Uterus (tissue), 2 donors: ENCODE results near the gene HCRTR1.
A peak's percentile ranks its signal among the peaks of the same experiment; 100 is the strongest.

Source experiments
- CTCF ChIP-seq, 4 experiments: fragments of 200-600 bp in 2 of 4; fragments of 450-650 bp in 2 of 4; sonication (generic) in 2 of 4; IDR thresholded peaks; one replicate each; pipeline ENCODE4 v1.5.1; 2016 to 2019; ENCODE audit warnings: antibody characterized with exemption in 4 of 4, mild to moderate bottlenecking in 2 of 4, moderate library complexity in 1 of 4
- POLR2A ChIP-seq, 2 donors: fragments of 450-650 bp; IDR thresholded peaks; one replicate each; pipeline ENCODE4 v1.6.1; 2016; ENCODE audit warnings: antibody characterized with exemption in 2 of 2, mild to moderate bottlenecking in 1 of 2, moderate library complexity in 1 of 2

- TF ChIP-seq CTCF (IDR thresholded peaks at IDR 0.05) (no peak), POLR2A (IDR thresholded peaks at IDR 0.05) (peak; percentile 63 to 86)
These were observed 27.2 kb downstream of the HCRTR1 start, which contains the start of gene PEF1 for GRCh38 chr1:31644560-31645273.
